Measurements from ENCODE around the gene NPEPL1.

The NPEPL1 gene

GRCh38 chr20:58658760-58659159 is 33.8 kb upstream of the NPEPL1 start:
- no peak for DNase-seq

GRCh38 chr20:58659841-58660240 is 32.8 kb upstream of the NPEPL1 start:
- no peak for DNase-seq

- peak; percentile 5 for DNase-seq
Observed at GRCh38 chr20:58660855-58661597, 31.6 kb upstream of the NPEPL1 start.

- DNase-seq, result no peak
Observed at GRCh38 chr20:58661598-58662473, 30.8 kb upstream of the NPEPL1 start.

GRCh38 chr20:58664331-58664730 is 28.3 kb upstream of the NPEPL1 start:
- no peak for DNase-seq

GRCh38 chr20:58664883-58665282 is 27.7 kb upstream of the NPEPL1 start:
- no peak for DNase-seq

- DNase-seq, result no peak
Observed at GRCh38 chr20:58665606-58666005, 27.0 kb upstream of the NPEPL1 start.

- DNase-seq, result no peak
Observed at GRCh38 chr20:58666702-58667101, 25.9 kb upstream of the NPEPL1 start.

- DNase-seq, result no peak
Observed at GRCh38 chr20:58667975-58668374, 24.6 kb upstream of the NPEPL1 start.

- DNase-seq, result no peak
Observed at GRCh38 chr20:58668901-58669286, 23.7 kb upstream of the NPEPL1 start.

- no peak for DNase-seq
Observed at GRCh38 chr20:58669287-58670006, 23.2 kb upstream of the NPEPL1 start.

GRCh38 chr20:58670102-58670501 is 22.5 kb upstream of the NPEPL1 start:
- DNase-seq, result no peak

- no peak for DNase-seq
Observed at GRCh38 chr20:58670659-58671058, 21.9 kb upstream of the NPEPL1 start.

GRCh38 chr20:58673119-58673518 is 19.5 kb upstream of the NPEPL1 start:
- DNase-seq, result no peak

GRCh38 chr20:58675146-58675584 is 17.4 kb upstream of the NPEPL1 start:
- DNase-seq, result no peak

GRCh38 chr20:58675641-58676040 is 17.0 kb upstream of the NPEPL1 start:
- DNase-seq, result no peak

- DNase-seq, result no peak
Observed at GRCh38 chr20:58676161-58676560, 16.4 kb upstream of the NPEPL1 start.

- DNase-seq, result no peak
Observed at GRCh38 chr20:58677079-58677604, 15.5 kb upstream of the NPEPL1 start.

GRCh38 chr20:58677808-58678207 is 14.8 kb upstream of the NPEPL1 start:
- no peak for DNase-seq

GRCh38 chr20:58678806-58679205 is 13.8 kb upstream of the NPEPL1 start:
- DNase-seq, result no peak

GRCh38 chr20:58682656-58683531 is 9.7 kb upstream of the NPEPL1 start:
- no peak for DNase-seq

GRCh38 chr20:58684291-58684690 is 8.3 kb upstream of the NPEPL1 start:
- no peak for DNase-seq

All from hematopoietic multipotent progenitor cell treated with erythropoietin and hydrocortisone succinate and interleukin-3 and kit ligand, for 6 days (in vitro differentiated cells).